H1 (cell line): ENCODE results near the gene VHLL. TPM values are rescaled to one million over a fixed set of nuclear protein-coding genes. Genes with fewer than 3 reads are reported as not detected.

ENCODE experiments used
- HDAC2 ChIP-seq, 2 experiments: fragments of 300-600 bp in 1 of 2; sonication (generic) in 1 of 2; IDR thresholded peaks; 2 replicates each; pipeline ENCODE4 v1.6.1; 2011 to 2012; ENCODE audit warnings: low read depth in 2 of 2, low read length in 2 of 2, mild to moderate bottlenecking in 2 of 2, moderate library complexity in 2 of 2, borderline replicate concordance in 1 of 2, inconsistent platforms in 1 of 2
- polyA plus RNA-seq, 7 experiments: library from polyadenylated mRNA; depleted of rRNA in 3 of 7; stranded (reverse) in 5 of 7; unstranded in 2 of 7; fragments of >200 nt in 5 of 7; fragments of 200-250 nt in 2 of 7; gene quantifications; 1 replicate in 5 of 7; 2 replicates in 1 of 7; 4 replicates in 1 of 7; pipeline versions ENCODE4 v1.2.1 to v1.2.3, GENCODE V29; 2011 to 2013; ENCODE audit warnings: missing spikeins in 2 of 7, mixed read lengths in 2 of 7
- total RNA-seq: library from RNA; stranded (reverse); fragmentation: NEBNext Ultra II Directional; extraction: Animal tissue kit (Norgen Biotek cat#: 25700); gene quantifications from 2 replicates; pipeline ENCODE4 v1.2.1, GENCODE V29; 2021

VHLL gene
- total and polyA plus RNA-seq, 2 of the 8 experiments (the other 6 are each of a cell fraction or from before 2014, with no cell fraction given), result not detected

- TF ChIP-seq HDAC2 (IDR thresholded peaks at IDR 0.05; ENCODE audit: borderline replicate concordance in 1 of 2, low read depth in 2 of 2, low read length in 2 of 2), result no peak
Observed at GRCh38 chr1:156258859-156259258, 40.2 kb downstream of the VHLL start (continued).
